Transverse colon (tissue), 3 donors: ENCODE data around the gene SCN1A.

Source experiments
- POLR2A ChIP-seq: fragments of 450-650 bp; IDR thresholded peaks from one replicate; pipeline ENCODE4 v1.6.1; 2016; ENCODE audit warnings: antibody characterized with exemption, mild to moderate bottlenecking, moderate library complexity
- POLR2AphosphoS5 ChIP-seq, 3 donors: sonication (generic); formaldehyde crosslinking; IDR thresholded peaks; one replicate each; pipeline ENCODE4 v1.6.1; 2016; ENCODE audit warnings: antibody characterized with exemption in 3 of 3

GRCh38 chr2:166128156-166128505 lies 311 bp upstream of the SCN1A start:
- TF ChIP-seq POLR2A (no peak), POLR2AphosphoS5 (IDR thresholded peaks at IDR 0.05) (no peak)
